GM18519 (cell line): ENCODE data around the gene MTA1.

Experiments
- ATAC-seq: cut with Tn5 transposase; IDR thresholded peaks from one replicate; pipeline ENCODE4 v1.9.1; 2021; ENCODE audit warnings: mild to moderate bottlenecking, moderate library complexity; ENCODE audit not compliant: unreplicated experiment, low FRiP score

MTA1 gene

DNA sequence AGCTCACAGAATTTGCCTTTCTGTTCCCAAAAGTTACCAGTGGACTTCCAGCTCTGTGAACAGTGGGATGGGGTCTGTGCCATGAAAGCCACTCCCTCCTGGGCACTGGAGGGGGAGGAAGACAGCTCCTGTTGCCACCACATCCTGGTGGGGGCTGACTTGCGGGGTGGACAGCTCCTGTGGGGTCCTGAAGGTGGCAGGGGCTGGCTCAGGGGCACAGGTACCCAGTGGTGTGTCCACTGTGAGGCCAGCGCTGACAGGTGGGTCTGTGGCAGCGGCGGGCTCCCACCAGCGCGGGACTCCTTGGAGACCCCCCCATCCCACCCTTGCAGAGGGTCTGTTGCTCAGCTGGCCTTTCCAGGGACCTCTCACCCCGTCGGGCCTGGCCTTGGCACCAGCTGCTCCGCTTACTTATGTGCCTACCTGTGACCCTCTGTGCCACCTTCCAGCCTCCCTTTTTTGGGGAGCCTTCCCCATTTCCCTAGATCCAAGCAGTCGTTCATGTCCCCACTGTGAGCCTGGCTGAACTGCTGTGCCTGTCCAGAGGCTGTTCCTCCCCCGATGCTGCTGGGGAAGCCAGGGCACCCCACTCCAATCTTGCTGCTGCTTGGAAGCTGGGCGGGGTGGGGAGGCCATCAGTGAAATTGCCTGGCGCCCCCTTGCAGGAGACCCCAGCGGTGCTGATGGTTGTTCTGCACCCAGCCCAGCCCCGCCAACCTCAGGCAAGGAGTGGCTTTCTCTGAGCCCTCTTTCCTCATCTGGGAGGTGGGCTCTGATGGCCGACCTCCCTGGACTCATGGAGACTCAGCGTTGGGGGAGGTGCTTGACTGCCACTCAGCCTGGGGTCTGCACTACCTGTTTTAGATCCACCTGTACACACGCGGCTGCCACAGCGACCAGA, 73.6 kb downstream of the MTA1 start:
- ATAC-seq: no peak

DNA sequence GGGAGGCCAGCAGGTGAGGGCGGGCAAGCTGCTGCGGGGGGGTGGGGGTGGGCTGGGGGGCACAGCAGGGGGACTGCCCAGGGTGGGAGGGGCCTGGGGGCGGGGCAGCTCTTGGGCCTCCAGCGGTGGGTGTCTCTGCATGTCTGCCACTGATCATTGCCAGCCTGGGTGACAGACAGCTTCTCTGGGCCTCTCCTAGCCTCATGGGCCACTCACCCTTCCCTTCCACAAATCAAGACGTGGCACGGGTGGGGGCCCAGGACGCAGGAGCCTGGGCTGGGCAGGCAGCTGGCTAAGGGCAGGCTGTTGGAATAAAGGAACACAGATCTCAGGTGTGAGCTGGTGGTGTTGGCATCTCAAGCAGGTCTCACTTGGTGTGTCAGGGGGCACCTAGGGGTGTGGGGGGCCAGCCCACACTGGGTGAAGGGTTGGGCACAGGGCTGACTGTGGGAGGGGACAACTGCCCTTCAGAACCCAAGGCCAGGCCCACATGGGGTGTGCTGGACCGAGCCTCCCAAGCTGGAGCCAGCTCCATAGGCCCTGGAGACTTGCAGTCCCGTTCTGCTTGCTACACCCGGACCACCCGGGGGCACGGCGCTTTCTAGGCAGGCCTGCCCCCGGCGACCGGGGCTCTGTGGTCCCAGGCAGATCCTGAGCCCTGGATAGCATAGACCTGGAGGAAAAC, 74.4 kb downstream of the MTA1 start:
- ATAC-seq: no peak

DNA sequence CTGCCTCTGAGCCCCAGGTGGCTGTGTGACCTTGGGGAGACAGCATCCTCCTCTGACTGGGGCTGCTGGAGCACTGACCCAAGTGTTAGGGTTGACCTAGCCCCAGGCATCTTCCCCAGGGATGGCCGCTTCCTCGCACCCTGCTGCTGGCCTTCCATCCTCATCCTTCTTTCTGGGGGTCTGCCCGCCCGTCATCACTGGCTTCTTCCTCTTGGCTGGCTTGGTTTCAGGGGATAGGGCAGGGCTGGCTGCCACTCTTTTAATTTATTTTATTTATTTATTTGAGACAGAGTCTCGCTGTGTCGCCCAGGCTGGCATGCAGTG, 74.9 kb downstream of the MTA1 start:
- no peak for ATAC-seq

DNA sequence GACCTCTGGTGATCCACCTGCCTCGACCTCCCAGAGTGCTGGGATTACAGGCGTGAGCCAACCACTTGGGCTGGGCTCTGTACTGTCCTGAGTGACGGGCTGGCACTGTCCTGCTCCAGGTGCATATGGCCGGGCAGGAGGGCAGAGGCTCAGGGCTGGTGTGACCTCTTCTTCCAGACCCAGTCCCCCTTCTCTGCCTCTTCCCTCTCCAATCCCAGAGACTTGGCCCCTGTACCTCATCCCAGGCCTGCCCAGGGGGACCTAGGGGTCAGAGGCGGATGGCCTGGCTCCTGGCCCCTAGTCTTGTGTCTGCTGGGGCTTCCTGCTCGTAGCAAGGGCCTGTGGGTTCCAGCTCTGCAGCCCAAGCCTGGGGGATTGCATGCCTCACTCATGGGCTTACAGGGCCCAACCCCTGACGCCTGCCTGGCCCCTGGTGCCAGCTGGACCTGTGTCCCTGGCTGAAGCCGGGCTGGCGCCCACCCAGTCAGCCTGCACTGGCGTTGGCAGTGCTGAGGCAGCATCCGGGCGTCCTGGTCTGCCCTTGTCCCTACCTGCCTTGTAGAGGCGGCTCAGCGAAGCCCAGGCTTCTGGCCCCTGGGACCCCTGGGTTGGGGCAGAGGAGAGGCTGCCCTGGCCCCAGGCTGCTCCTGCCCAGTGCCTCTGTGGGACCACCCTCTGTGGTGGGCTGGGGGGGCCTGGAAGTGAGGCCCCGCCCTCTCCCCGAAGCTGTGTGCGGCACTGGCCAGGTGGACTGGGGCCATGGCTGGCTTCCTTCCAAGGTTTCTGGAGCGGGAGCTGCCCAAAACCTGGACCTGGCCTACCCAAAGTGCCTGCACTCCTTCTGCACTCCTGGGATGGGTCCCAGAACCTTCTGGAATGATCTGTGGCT, 75.7 kb downstream of the MTA1 start:
- ATAC-seq: no peak

DNA sequence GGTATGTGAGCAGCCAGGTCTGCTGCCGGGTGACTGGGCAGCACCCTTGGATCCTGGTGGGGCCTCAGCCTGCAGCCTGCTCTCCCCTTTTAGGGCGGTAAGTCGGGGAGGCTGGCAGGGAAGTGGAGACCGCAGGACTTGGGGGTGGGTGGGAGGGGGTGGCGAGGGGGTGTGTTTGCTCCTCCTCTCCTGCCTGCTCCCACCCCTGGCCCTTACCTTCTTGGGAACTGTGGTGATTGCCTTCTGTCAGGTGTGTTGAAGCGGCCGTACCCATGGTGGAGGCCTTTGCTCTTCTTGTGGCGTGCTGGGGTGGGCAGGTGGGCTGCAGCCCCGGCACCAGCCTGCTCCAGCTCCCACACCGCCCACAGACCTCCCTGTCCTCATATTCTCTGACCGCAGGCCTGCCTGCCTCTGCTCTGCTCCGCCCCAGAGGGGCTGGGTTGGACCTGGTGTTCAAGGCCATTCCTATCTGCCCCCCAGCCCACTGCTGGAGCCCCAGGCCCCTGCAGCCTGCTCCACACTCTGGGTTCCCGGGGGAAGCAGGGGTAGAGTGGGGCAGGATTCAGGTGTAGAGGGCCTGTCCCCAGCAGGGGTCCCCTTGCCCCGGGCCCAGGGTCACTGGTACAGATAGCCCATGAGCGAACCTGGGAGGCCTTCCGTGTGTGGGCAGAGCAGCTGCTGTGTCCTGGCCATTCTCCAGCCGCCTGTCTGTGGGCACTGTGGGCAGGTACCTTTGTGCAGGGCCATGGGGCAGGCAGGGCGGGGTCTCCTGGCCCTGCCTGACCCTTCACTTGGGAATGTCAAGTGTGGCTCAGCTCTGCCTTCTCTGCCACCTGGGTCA, 76.6 kb downstream of the MTA1 start:
- no peak for ATAC-seq

DNA sequence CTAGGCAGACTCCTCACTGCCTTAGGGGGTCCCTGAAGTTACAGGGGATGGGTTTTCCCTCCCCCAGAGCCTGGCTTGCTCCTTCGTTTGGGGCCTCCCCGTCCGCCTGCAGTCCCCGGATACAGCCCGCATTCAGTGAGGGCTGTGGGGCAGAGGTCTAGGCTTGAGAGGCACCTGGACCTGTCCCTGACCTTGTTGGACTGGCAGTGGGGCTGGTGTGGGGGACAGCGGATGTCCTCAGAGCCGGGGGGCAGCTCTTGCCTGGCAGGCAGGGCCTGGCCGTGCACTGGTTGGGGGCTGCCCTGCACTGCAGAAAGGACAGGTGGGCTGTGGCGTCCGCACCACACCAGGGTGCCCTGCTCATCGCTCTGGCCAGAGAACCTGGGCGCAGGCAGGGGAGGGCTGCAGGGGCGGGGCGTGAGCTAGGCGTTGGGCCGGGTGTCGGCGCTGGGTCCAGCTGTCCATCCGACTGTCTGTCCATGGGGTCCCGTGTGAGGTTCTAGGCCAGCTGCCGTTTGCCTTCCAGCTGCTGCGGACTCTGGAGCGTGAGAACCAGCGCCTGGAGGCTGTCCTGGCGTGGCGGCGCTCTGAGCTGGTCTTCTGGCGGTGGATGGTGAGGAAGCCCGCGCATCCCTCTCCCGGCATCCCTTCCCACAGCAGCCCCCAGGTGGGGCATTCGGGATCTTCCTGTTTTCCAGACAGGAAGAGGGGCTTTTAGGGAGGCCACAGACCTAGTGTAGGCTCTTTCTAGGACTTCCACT, 77.4 kb downstream of the MTA1 start:
- no peak for ATAC-seq

DNA sequence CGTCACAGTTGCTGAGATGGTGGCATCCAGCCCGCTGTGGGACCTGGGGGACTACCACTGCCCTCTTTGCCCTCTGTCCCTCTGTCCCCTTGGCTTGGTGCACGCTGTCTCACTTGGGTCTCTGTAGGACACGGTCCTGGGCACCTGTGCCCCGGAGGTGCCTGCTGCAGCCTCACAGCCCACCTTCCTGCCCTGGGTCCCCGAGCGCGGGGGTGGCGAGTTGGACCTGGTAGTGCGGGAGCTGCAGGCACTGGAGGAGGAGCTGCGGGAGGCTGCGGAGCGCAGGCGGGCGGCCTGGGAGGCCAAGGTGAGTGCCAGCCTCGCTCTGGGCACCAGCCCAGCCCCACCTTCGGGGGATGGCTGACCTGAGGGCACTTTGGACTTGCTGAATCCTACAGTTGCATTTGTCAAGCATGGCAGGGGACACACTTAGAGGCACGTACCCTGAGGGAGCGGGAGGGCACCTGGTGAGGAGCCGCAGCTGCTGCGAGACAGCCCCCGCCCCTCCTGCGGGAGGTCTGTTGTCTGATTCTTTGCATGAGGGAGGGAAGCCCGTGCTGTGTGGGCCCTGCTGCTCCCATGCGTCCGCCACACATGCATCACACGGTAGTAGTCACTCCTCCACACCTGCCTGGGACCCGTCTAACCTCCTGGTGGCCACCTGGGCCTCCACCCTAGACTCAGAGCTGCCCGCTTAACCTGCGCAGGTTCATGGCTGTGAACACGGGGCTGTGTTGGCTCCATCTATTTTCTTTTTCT, 78.2 kb downstream of the MTA1 start:
- ATAC-seq: no peak

DNA sequence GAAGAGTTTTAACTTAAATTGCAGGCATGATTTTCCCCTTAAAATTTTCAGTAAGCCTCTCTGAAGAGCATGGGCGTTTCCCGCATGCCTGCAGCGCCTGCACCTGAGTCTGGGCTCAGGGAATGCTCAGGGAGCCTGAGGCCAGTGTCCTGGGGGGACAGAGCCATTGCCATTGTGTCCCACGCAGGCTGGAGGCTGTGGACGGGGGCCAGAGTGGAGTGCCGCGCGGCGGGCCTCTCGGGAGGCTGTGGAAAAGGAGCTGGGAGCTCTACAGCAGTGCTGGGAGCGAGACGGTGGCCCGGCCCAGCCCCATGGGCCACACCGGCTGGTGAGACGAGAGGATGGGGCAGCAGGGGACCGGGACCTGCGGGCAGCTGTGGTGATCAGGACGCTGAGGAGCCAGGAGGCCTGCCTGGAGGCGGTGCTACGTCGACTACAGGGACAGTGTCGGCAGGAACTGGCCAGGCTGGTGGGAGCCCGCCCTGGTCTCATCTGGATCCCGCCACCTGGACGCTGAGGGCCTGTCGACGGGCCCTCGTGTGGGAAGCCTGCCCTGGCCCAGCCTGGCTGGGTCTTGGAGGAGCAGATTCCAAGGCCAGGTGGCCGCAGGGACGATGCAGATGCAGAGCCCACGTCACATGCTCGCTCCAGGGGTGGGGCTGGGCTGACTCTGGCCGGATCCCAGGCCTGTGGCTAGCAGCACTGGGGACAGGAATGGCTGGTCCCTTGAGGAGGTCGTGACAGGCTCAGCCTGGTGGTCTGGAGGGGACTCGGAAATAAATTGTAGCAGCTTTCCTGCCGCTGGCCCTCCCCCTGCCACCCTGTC, 79.0 kb downstream of the MTA1 start:
- ATAC-seq: no peak

DNA sequence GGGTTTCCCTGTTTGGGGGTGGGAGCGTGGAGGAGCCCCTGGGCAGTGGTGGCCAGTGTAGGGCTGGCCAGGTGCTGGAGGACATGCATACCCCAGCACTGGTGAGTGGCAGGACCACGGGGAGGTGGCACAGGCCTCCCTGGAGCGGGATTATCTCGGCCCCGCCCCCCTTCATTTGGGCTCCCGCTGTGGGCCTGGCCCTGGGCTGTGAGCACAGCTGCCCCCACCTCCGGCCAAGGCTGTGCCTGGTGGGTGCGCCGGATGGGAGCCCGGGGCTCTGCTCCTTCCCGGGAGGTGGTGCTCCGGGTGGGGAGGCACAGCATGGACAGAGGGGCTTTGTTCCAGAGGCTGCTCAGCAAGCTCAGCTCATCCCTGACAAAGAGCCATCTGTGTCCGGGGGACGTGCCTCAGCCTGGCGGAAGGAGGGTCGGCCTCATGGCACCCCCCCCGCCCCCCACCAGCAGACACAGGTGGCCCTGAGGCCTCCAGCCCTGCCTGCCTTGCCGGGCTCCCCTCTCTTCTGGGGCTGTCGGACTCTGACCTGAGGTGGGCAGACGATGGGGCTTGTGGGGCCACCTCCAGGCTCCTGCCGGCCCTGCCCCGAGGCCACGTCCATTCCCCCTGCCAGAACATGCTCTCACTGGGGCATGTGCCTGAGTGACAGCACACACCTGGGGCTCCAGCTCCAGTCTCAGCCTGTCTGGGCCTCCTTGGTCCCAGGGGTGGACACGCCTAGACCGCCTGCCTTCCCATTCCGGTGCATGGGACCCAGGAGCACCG, 79.8 kb downstream of the MTA1 start:
- ATAC-seq: no peak

DNA sequence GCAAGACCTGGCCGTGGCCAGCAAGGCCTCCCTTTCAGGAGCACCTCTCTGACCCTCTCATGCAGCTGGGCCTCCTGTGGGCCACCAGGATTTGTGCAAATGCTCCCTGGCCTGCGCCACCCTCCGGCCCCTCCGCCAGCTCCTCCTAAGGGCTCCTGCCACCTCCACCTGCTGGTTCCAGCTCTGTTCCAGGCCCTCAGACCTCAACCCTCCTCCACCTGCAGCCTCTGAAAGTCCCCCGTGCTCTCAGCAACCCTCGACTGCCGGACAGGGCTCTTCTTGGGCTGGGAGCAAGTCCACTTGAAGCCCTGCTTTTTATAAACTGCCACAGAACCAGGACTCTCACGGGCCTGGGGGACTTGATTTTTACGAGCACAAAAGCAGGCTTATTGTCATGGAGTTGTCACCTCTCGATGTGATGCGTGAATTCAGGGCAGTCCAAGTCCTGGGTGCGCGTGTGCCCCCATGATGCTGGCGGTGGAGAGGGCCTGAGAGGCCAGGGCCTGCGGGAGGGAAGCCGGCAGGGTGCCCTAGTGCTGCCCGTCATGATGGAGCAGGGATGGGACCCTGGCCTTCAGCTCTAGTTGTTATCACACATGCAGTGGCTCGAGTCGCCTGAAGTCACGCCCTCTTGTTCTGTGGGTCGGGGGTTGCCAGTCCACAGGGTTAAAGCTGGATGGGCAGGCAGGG, 80.6 kb downstream of the MTA1 start:
- no peak for ATAC-seq

DNA sequence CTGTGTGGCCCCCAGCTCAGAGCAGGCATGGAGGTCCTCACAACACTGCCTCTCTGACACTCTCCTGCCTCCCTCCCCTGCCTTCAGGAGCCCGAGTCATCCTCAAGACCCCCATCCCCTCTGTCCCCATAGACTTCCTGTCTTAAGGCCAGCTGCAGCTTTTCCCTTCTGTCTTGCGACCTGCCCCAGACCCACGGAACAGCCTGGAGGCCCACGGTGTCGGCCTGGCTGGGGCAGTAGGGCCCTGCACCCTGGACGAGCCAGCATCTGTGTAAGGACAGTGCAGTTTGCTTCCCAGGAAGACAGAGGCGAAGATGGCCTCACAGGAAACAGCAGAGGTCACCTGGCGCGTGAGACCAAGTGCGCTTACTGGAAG, 81.1 kb downstream of the MTA1 start:
- ATAC-seq: no peak

DNA sequence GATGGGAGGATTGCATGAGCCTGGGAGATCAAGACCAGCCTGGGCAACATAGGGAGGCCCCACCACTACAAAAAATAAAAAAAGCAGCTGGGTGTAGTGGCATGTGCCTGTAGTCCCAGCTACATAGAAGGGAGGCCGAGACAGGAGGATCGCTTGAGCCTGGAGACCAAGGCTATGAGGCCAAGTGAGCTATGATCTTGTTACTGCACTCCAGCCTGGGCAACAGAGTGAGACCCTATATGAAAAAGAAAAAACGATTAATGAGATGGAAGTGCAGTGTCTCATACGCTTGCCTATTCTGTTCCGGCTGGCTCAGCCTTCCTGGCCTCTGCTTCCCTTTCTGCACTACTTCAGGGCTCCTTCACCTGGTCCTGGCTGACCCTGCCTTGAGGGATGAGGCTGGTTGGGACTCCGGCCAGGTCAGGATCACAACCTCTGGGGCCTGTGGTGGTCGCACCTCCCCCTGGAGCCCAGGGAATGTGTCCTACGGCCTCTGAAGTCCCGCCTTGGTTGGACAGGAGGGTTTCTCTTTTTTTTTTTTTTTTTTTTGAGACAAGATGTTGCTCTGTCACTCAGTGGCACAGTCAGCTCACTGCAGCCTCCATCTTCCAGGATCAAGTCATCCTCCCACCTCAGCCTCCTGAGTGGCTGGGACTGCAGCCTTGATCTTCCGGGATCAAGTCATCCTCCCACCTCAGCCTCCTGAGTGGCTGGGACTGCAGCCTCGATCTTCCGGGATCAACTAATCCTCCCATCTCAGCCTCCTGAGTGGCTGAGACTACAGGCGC, 82.1 kb downstream of the MTA1 start:
- ATAC-seq: no peak

DNA sequence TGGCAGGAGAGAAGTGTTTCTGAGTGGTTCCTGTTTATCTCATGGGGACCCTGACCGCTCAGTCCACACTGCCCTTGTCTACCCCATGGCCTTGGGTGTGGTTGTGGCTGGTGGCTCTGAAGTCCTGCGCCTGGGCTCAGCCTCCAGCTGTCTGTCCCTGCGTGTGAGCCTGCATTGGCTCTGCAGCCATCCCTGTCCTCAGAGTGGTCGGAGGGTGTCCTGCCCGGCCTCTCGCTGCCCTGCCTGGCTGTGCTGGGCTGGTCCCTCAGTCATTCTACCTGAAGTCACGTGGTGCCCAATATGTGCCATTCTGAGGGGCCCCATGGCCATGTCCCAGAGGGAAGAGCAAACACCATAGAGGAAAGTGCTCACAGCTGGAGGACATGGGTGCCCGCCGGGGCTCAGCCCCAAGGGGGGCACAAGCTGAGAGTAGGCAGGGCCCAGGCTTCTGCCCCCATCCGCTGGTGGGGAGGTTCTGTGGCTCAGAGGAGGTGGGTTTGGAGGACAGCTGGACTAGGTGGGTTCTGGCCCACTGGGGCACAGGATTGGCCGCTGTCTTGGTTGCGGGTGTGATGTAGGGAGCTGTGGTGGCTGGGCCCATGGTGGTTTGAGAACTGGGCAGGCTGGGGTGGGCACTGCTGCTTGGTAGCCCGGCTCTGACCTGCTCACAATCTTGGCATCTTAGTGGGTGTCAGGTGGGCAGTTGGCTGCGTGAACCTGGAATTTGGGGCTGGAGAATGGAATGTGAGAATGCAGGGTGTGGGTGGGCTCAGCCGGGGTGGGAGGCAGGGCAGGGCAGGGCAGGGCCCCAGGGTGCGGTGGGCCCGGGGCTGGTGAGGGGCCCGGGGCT, 83.0 kb downstream of the MTA1 start:
- no peak for ATAC-seq

DNA sequence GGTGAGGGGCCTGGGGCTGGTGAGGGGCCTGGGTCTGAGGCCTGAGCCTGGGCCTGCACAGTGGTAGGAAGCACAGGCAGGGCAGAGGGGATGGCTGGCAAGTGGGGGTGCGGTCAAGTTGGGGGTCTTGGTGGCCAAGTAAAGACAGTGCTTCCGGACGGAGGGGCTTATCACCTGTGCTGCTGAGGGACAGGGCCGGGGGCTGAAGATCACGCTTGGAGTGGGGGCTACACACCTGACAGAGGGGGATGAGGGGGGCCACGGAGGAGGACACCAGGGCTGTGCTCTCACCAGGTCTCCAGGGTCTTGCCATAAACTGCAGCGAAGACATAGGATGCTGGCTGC, 83.6 kb downstream of the MTA1 start:
- no peak for ATAC-seq
